Heart left ventricle (tissue), 16 donors: Measurements from ENCODE around the gene PLEKHA7. TPM values are rescaled to one million over a fixed set of nuclear protein-coding genes. Genes with fewer than 3 reads are reported as not detected.
"Not testable (repeated sequence)": the region's sequence is repeated elsewhere in the genome, so short reads cannot be mapped to it uniquely, and the experiment has no call there.

Experiments used
- ATAC-seq, 4 donors: fragments of 200-7000 bp; cut with Tn5 transposase; one replicate each; pipeline ENCODE4 v1.9.1; 2020 to 2022; ENCODE audit warnings: moderate library complexity in 4 of 4, mild to moderate bottlenecking in 3 of 4, moderate number of reproducible peaks in 1 of 4
- DNase-seq, 5 donors: peaks; one replicate each; pipeline ENCODE4 v3.0.0-alpha.2; 2020
- H3K27ac ChIP-seq, 12 donors: fragments of 200-600 bp; sonication (generic) in 4 of 12; one replicate each; pipeline versions ENCODE4 v1.5.0 to v1.8.0; 2016 to 2022; ENCODE audit warnings: mild to moderate bottlenecking in 2 of 12
- H3K27me3 ChIP-seq, 9 donors: fragments of 200-600 bp; sonication (generic) in 2 of 9; one replicate each; pipeline versions ENCODE4 v1.5.1 to v1.8.0; 2016 to 2022; ENCODE audit warnings: mild to moderate bottlenecking in 3 of 9
- H3K36me3 ChIP-seq, 9 donors: fragments of 200-600 bp; sonication (generic) in 2 of 9; one replicate each; pipeline versions ENCODE4 v1.5.0 to v1.8.0; 2018 to 2022; ENCODE audit warnings: mild to moderate bottlenecking in 2 of 9
- H3K4me1 ChIP-seq, 12 donors: fragments of 200-600 bp; sonication (generic) in 4 of 12; one replicate each; pipeline versions ENCODE4 v1.5.0 to v1.8.0; 2016 to 2022; ENCODE audit warnings: mild to moderate bottlenecking in 3 of 12
- H3K4me3 ChIP-seq, 12 donors: fragments of 200-600 bp; sonication (generic) in 4 of 12; one replicate each; pipeline versions ENCODE4 v1.5.0 to v1.8.0; 2017 to 2022; ENCODE audit warnings: mild to moderate bottlenecking in 9 of 12, moderate library complexity in 4 of 12
- H3K9me3 ChIP-seq, 12 donors: fragments of 200-600 bp; sonication (generic) in 4 of 12; one replicate each; pipeline versions ENCODE4 v1.5.0 to v1.8.0; 2016 to 2022; ENCODE audit warnings: mild to moderate bottlenecking in 1 of 12
- CTCF ChIP-seq, 12 donors: fragments of 200-600 bp; sonication (generic) in 4 of 12; IDR thresholded peaks; one replicate each; pipeline versions ENCODE4 v1.5.0 to v1.8.0; 2018 to 2022; ENCODE audit warnings: antibody characterized with exemption in 12 of 12, mild to moderate bottlenecking in 5 of 12
- POLR2A ChIP-seq, 2 donors: fragments of 450-650 bp; IDR thresholded peaks; one replicate each; pipeline ENCODE4 v1.6.1; 2017; ENCODE audit warnings: antibody characterized with exemption in 2 of 2, mild to moderate bottlenecking in 2 of 2, moderate library complexity in 2 of 2
- WGBS, 4 donors: extraction: QIAGEN DNeasy Blood & Tissue Kit in 2 of 4; methylation state at CpG; one replicate each; pipeline versions ENCODE4 v1.1.5 to v1.1.7; 2013 to 2018; 5-methylcytosine and 5-hydroxymethylcytosine counted together
- intact Hi-C, 10 donors: fragments of 100-400 bp; cut with DNase I; formaldehyde crosslinking; loops; one replicate each; pipeline versions ENCODE4 v1.11.1 to v1.14.2; 2022
- polyA plus RNA-seq, 2 donors: library from polyadenylated mRNA; stranded (reverse); fragments of 200-250 nt; gene quantifications; one replicate each; pipeline ENCODE4 v1.2.3, GENCODE V29; 2013
- total RNA-seq, 9 donors: library from RNA; depleted of rRNA in 2 of 9; stranded (reverse); fragments of >200 nt in 2 of 9; fragmentation: NEBNext Ultra II Directional in 3 of 9; extraction: Animal tissue kit (Norgen Biotek cat#: 25700) in 3 of 9; gene quantifications; one replicate each; pipeline versions ENCODE4 v1.1.0 to v1.2.4, GENCODE V29; 2016 to 2023
- donor health status: ischemic (EF 13 %, LVEDD 7.1; RV severe dilation, severe dysfunction).
- donor health status: healthy with polysubstance abuse.
- donor health status: DM: no; HTN: yes; CAD: no.
- donor health status: DM: no; HTN: no; CAD: no.
- donor health status: ischemic (EF 25% LVEDD 6.9; RV normal size, moderate dysfunction).
- donor health status: ischemic (EF 25% LVEDD 5.7; RV mildly dilated, moderate dysfunction).
- donor health status: healthy.
- donor health status: DM: yes; HTN: yes; CAD: no.
- donor health status: ischemic (EF 35%, LVEDD 5.7; RV mildly dilated, moderate dysfunction).
- donor health status: nonischemic (EF 11% LVEDD 7.7; RV severe dilation, severe dysfunction).
- donor health status: DM: yes; HTN: yes; CAD: no.
- donor health status: PGD.
- donor health status: ischemic (EF 29% LVEDD 5.4; RV normal size, mild dysfunction).
- donor health status: nonischemic (EF 23%, LVEDD 6.1; RV moderate dilation, normal function).

The PLEKHA7 gene
- total and polyA plus RNA-seq, 11 donors: 13.1 to 57.5 (median 23.5) TPM

DNA sequence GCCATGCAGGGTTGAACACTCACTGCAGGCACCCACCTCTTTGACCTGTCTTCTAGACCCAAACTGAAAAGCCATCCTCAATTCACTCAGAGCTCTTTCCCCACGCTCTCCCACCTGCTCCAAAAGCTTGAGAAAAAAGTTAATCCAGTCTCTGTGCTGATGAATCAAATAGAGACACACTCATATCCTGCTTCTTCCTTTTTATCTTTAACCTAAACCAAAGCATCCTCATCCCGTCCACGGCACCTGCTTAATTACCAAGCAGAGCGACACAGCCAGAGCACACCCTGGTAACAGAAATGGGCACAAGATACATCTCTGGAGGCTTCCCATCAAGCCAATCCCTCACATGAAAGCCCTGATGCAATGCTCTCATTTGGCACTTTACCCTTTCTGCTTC lies 102.6 kb downstream of the PLEKHA7 start:
- no peak for TF ChIP-seq POLR2A (IDR thresholded peaks at IDR 0.05)
- H3K4me1 ChIP-seq: peaks cover 0 to 28% (median 9%) of the 10 kb centered on the region in 12 donors
- no peak overlapping the region for H3K27ac ChIP-seq
- H3K4me3 ChIP-seq: no peak overlapping the region
- no peaks in the 10 kb centered on the region for H3K36me3 ChIP-seq
- no peaks in the 10 kb centered on the region for H3K9me3 ChIP-seq
- 88 to 96% (median 92%) methylated on average over 4 of the region's 4 CpGs for WGBS, 4 donors
- DNase-seq: no peak
- H3K27me3 ChIP-seq: no peaks in the 10 kb centered on the region
- ATAC-seq: no peak
- intact Hi-C loops: no loop called here

- intact Hi-C loops: no loop called here
- Histone ChIP-seq H3K9me3 (no peaks in the 10 kb centered on the region), H3K4me3 (no peak overlapping the region), H3K27ac (no peak overlapping the region), H3K4me1 (peaks cover 0 to 28% (median 9%) of the 10 kb centered on the region in 12 donors), H3K27me3 (no peaks in the 10 kb centered on the region), H3K36me3 (no peaks in the 10 kb centered on the region)
- DNase-seq (no peak), ATAC-seq (no peak)
- 71 to 76% (median 73%) methylated on average over 4 of the region's 4 CpGs for WGBS, 4 donors
- TF ChIP-seq CTCF (IDR thresholded peaks at IDR 0.05): no peak
- TF ChIP-seq POLR2A (IDR thresholded peaks at IDR 0.05): no peak
Measured at GRCh38 chr11:16911186-16911585, 103.0 kb downstream of the PLEKHA7 start.

DNA sequence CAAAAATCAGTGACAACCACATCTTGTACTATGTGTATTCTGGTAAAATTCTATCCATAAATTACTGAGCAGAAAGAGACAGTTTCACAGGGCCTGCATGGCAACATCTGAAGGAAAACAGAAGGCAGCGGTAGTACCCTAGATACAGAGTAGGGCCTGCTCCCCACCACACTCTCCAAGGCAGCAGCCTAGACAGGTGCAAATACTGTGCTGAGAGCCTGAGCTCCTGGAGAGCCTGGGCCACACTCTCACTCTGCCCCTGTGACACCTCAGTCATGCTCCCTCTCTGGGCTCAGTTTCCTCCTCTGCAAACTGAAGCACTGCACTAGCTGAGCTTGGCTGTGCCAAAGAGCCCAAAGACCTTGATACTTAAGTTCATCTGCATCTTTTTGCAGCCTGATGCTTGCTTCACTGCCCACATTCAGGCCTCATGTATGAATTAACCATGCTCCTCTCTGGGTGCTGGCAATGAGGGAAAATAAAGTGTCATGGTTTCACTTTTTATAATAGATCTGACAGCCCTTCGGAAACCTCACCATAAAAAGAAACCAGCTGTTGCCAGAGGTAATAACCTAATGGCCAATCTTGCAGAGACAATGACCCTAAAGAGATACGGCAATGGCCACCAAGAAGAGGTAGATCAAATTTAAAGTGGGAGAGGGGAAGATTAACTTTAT lies 104.7 kb downstream of the PLEKHA7 start:
- 76 to 89% (median 81%) methylated on average over 3 of the region's 3 CpGs for WGBS, 4 donors
- no peaks in the 10 kb centered on the region for H3K9me3 ChIP-seq
- peaks cover 0 to 40% (median 18%) of the 10 kb centered on the region in 12 donors for H3K4me1 ChIP-seq
- H3K4me3 ChIP-seq: no peak overlapping the region
- ATAC-seq (peak in 1 of 4 donors; percentile 46), DNase-seq (no peak)
- no peaks in the 10 kb centered on the region for H3K27me3 ChIP-seq
- no peak for TF ChIP-seq POLR2A (IDR thresholded peaks at IDR 0.05)
- TF ChIP-seq CTCF (IDR thresholded peaks at IDR 0.05): no peak
- H3K27ac ChIP-seq: no peak overlapping the region
- no peaks in the 10 kb centered on the region for H3K36me3 ChIP-seq
- intact Hi-C loops: no loop called here

GRCh38 chr11:16905375-16905774 lies 108.8 kb downstream of the PLEKHA7 start:
- no peak for DNase-seq
- Histone ChIP-seq H3K4me3 (no peak overlapping the region), H3K9me3 (no peaks in the 10 kb centered on the region), H3K27ac (peak overlapping the region in 10 of 12 donors; percentile 2 to 79 (median 52)), H3K27me3 (no peaks in the 10 kb centered on the region), H3K36me3 (no peaks in the 10 kb centered on the region), H3K4me1 (peaks cover 0 to 43% (median 19%) of the 10 kb centered on the region in 12 donors)
- ATAC-seq: peak; percentile 7 to 41 (median 34)
- intact Hi-C loops: no loop called here
- WGBS, 4 donors: 72 to 89% (median 82%) methylated on average over 1 of the region's 1 CpG
- TF ChIP-seq CTCF (IDR thresholded peaks at IDR 0.05): no peak
- TF ChIP-seq POLR2A (IDR thresholded peaks at IDR 0.05): no peak

- Histone ChIP-seq H3K4me1 (peaks cover 0 to 37% (median 17%) of the 10 kb centered on the region in 12 donors), H3K27ac (peak overlapping the region in 7 of 12 donors; percentile 26 to 79 (median 54))
- H3K4me3 ChIP-seq, intact Hi-C loops, H3K36me3 ChIP-seq, DNase-seq, H3K9me3 ChIP-seq, H3K27me3 ChIP-seq: not testable (repeated sequence)
- WGBS, 4 donors: 77 to 82% (median 79%) methylated on average over 2 of the region's 2 CpGs
- ATAC-seq: peak in 1 of 4 donors; percentile 17
Measured at GRCh38 chr11:16904761-16905160, 109.5 kb downstream of the PLEKHA7 start.
